PC-9 (cell line): ENCODE results near the gene PTGER2. TPM values are rescaled to one million over a fixed set of nuclear protein-coding genes. Genes with fewer than 3 reads are reported as not detected.
A peak's percentile ranks its signal among the peaks of the same experiment; 100 is the strongest.

Experiments used
- BruUV-seq: library from RNA; stranded (reverse); fragments of 400-500 nt; replicated peaks from 2 replicates; lab custom pipeline; 2021; lab: Mats Ljungman, UMichigan
- CTCF ChIA-PET: fragments of 300-600 bp; sonication (Branson Sonifier 250); formaldehyde crosslinking; loops from one replicate; lab custom pipeline; 2022; ENCODE audit warnings: antibody characterized with exemption; lab: Charles Lee
- POLR2A ChIA-PET: fragments of 300-600 bp; sonication (Branson Sonifier 250); formaldehyde crosslinking; loops from one replicate; lab custom pipeline; 2022; ENCODE audit warnings: antibody characterized with exemption; ENCODE audit not compliant: unreplicated experiment; lab: Charles Lee
- DNase-seq, 2 experiments: peaks; one replicate each; pipeline versions ENCODE4 v3.0.0 to v3.0.0-alpha.2; 2015 to 2022; ENCODE audit warnings: mixed read lengths in 1 of 2
- H2AFZ ChIP-seq: fragments of 200-600 bp; sonication (generic); 2 replicates; pipeline ENCODE4 v1.8.1; 2017; ENCODE audit warnings: antibody characterized with exemption
- H3F3A ChIP-seq: fragments of 200-600 bp; sonication (generic); 2 replicates; pipeline ENCODE4 v1.8.1; 2017; ENCODE audit warnings: antibody characterized with exemption, mild to moderate bottlenecking, low read depth; ENCODE audit not compliant: insufficient read depth
- H3K27ac ChIP-seq: fragments of 200-600 bp; sonication (generic); 2 replicates; pipeline ENCODE4 v1.6.1; 2016; ENCODE audit warnings: mixed run types
- H3K27me3 ChIP-seq: fragments of 200-600 bp; sonication (generic); 2 replicates; pipeline ENCODE4 v1.6.1; 2016; ENCODE audit warnings: low read depth, mixed run types; ENCODE audit not compliant: insufficient read depth
- H3K36me3 ChIP-seq: fragments of 200-600 bp; sonication (generic); 2 replicates; pipeline ENCODE4 v1.6.1; 2016; ENCODE audit warnings: low read depth, mixed run types
- H3K4me1 ChIP-seq: fragments of 200-600 bp; sonication (generic); replicated peaks from 2 replicates; pipeline ENCODE4 v1.6.1; 2016; ENCODE audit warnings: mixed run types; ENCODE audit not compliant: insufficient read depth
- H3K4me2 ChIP-seq: fragments of 200-600 bp; sonication (generic); 2 replicates; pipeline ENCODE4 v1.6.1; 2017; ENCODE audit warnings: mixed run types
- H3K4me3 ChIP-seq: fragments of 200-600 bp; sonication (generic); 2 replicates; pipeline ENCODE4 v1.6.1; 2016; ENCODE audit warnings: mixed run types
- H3K79me2 ChIP-seq: fragments of 200-600 bp; sonication (generic); 2 replicates; pipeline ENCODE4 v1.6.1; 2017; ENCODE audit warnings: low read depth, mixed run types
- H3K9me2 ChIP-seq: fragments of 200-600 bp; sonication (generic); 2 replicates; pipeline ENCODE4 v1.8.1; 2017; ENCODE audit warnings: mild to moderate bottlenecking; ENCODE audit not compliant: insufficient read depth
- H3K9me3 ChIP-seq: fragments of 200-600 bp; sonication (generic); 2 replicates; pipeline ENCODE4 v1.8.1; 2016; ENCODE audit warnings: low read depth; ENCODE audit not compliant: insufficient read depth
- H4K20me1 ChIP-seq: fragments of 200-600 bp; sonication (generic); 2 replicates; pipeline ENCODE4 v1.8.1; 2017; ENCODE audit not compliant: insufficient read depth
- EZH2 ChIP-seq: fragments of 200-600 bp; sonication (generic); IDR thresholded peaks from 2 replicates; pipeline ENCODE4 v1.8.0; 2017; ENCODE audit warnings: antibody characterized with exemption, low read depth
- intact Hi-C: fragments of 100-400 bp; cut with micrococcal nuclease; formaldehyde crosslinking; loops from one replicate; pipeline ENCODE4 v1.10.0; 2022; ENCODE audit not compliant: unreplicated experiment
- total RNA-seq: library from RNA; stranded (reverse); gene quantifications from 2 replicates; pipeline ENCODE4 v1.2.3, GENCODE V29; 2021
- TF ChIP-seq, protein P1 (sequence below): fragments of 200-600 bp; sonication (generic); conservative IDR thresholded peaks from 2 replicates; pipeline ENCODE4 v1.6.1; 2017; ENCODE audit warnings: mixed run types, antibody characterized with exemption, mild to moderate bottlenecking, moderate library complexity

Gene PTGER2
- total RNA-seq, 1 experiment from 2014 or later, result 0.15 TPM

DNA sequence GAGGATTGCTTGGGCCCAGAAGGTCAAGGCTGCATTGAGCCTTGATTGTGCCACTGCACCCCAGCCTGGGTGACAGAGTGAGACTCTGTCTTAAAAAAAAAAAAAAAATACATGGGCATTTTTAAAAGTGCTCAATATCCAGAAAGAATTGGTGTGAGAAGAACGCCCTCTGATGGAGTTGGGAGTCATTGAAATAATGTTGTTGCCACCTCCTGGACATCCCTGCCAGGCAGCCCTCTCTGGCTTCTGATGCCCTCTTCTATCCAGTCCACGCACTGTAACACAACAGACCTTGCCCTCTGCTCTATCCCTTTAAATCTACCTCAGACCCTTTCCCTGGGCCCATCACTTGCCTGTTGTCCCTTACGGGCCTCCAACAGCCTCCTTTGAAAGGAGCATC is 41.7 kb upstream of the PTGER2 start:
- no peak for DNase-seq
- no peak overlapping the region for H2AFZ ChIP-seq
- ChIA-PET CTCF (no interaction called here), POLR2A (no interaction called here)
- no peaks in the 10 kb centered on the region for H4K20me1 ChIP-seq
- H3K4me3 ChIP-seq, result no peak overlapping the region
- H3K4me1 ChIP-seq, result no peaks in the 10 kb centered on the region
- H3K27ac ChIP-seq, result no peak overlapping the region
- no peaks in the 10 kb centered on the region for H3K9me3 ChIP-seq
- H3K36me3 ChIP-seq, result no peaks in the 10 kb centered on the region
- intact Hi-C loops, result no loop called here
- no TSS peak for BruUV-seq
- no peaks in the 10 kb centered on the region for H3K79me2 ChIP-seq
- H3K9me2 ChIP-seq, result no peaks in the 10 kb centered on the region
- no peaks in the 10 kb centered on the region for H3F3A ChIP-seq
- no peak overlapping the region for H3K4me2 ChIP-seq
- no peaks in the 10 kb centered on the region for H3K27me3 ChIP-seq
- TF ChIP-seq, protein P1, sequence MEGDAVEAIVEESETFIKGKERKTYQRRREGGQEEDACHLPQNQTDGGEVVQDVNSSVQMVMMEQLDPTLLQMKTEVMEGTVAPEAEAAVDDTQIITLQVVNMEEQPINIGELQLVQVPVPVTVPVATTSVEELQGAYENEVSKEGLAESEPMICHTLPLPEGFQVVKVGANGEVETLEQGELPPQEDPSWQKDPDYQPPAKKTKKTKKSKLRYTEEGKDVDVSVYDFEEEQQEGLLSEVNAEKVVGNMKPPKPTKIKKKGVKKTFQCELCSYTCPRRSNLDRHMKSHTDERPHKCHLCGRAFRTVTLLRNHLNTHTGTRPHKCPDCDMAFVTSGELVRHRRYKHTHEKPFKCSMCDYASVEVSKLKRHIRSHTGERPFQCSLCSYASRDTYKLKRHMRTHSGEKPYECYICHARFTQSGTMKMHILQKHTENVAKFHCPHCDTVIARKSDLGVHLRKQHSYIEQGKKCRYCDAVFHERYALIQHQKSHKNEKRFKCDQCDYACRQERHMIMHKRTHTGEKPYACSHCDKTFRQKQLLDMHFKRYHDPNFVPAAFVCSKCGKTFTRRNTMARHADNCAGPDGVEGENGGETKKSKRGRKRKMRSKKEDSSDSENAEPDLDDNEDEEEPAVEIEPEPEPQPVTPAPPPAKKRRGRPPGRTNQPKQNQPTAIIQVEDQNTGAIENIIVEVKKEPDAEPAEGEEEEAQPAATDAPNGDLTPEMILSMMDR, result peak; percentile 44
- TF ChIP-seq EZH2, result no peak

DNA sequence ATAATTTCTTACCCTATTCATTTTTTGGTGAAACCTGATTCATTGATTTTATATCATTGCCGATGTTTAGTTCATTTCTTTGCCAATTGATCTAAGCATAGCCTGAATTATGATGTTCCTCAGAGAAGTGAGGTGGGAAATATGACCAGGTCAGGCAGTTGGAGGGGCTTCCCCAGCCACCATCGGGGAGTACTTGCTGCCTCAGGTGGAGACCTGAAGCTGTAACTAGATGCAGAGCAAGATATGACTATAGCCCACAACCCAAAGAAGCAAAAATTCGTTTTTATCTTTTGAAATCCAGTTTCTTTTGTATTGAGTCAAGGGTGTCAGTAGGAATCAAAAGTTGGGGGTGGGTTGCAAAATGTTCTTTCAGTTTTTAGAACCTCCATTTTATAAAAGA is 38.7 kb upstream of the PTGER2 start:
- H3K36me3 ChIP-seq, result no peaks in the 10 kb centered on the region
- no peak for TF ChIP-seq EZH2
- TF ChIP-seq, protein P1, result no peak
- H3K27ac ChIP-seq, result no peak overlapping the region
- POLR2A ChIA-PET, result interaction anchor here (0.6 kb wide), 1 partner anchor 145 kb away, joined by 3 read pairs; no protein-coding TSS in a partner anchor
- no peaks in the 10 kb centered on the region for H3K27me3 ChIP-seq
- BruUV-seq, result no TSS peak
- no peak overlapping the region for H3K4me2 ChIP-seq
- H3K79me2 ChIP-seq, result no peaks in the 10 kb centered on the region
- no peak for DNase-seq
- peaks cover 12% of the 10 kb centered on the region for H3K4me1 ChIP-seq
- no peaks in the 10 kb centered on the region for H4K20me1 ChIP-seq
- intact Hi-C loops, result no loop called here
- no peak overlapping the region for H3K4me3 ChIP-seq
- no peak overlapping the region for H2AFZ ChIP-seq
- no peaks in the 10 kb centered on the region; the same call in 1 of the 2 replicates for H3F3A ChIP-seq
- no peaks in the 10 kb centered on the region for H3K9me3 ChIP-seq
- no peaks in the 10 kb centered on the region for H3K9me2 ChIP-seq
- CTCF ChIA-PET, result no interaction called here

DNA sequence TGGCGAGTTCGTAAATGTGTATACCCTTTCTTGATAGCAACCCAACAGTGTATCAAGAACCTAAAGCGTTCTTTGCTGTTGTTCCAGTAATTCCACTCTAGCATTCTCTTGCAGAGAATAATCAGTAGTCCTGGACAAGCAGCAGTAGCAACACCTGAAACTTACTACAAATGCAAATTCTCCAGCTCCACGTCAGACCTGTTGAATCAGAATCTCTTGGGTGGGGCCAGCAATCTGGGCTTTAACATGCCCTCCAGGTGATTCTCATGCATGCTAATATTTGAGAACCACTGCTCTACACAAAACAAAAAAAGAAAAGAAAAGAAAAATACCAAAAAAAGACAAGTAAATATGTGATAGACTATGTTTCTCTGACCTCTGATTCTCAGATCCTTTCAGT is 36.6 kb upstream of the PTGER2 start:
- H3K79me2 ChIP-seq, result no peaks in the 10 kb centered on the region
- H3K36me3 ChIP-seq, result no peaks in the 10 kb centered on the region
- H4K20me1 ChIP-seq, result no peaks in the 10 kb centered on the region
- POLR2A ChIA-PET, result no interaction called here
- no peaks in the 10 kb centered on the region; the same call in 1 of the 2 replicates for H3K9me3 ChIP-seq
- CTCF ChIA-PET, result no interaction called here
- no peak overlapping the region for H3K27ac ChIP-seq
- H2AFZ ChIP-seq, result 0 out of 2 replicates have a peak overlapping the region, but pooled peaks have one; percentile 43
- no peak for DNase-seq
- no peaks in the 10 kb centered on the region; the same call in 1 of the 2 replicates for H3F3A ChIP-seq
- peaks cover 12% of the 10 kb centered on the region for H3K4me1 ChIP-seq
- no peaks in the 10 kb centered on the region for H3K9me2 ChIP-seq
- BruUV-seq, result no TSS peak
- TF ChIP-seq, protein P1, result no peak
- H3K4me2 ChIP-seq, result no peak overlapping the region
- no peaks in the 10 kb centered on the region for H3K27me3 ChIP-seq
- intact Hi-C loops, result no loop called here
- H3K4me3 ChIP-seq, result no peak overlapping the region
